ENCODE data around the gene F11. TPM values are rescaled to one million over a fixed set of nuclear protein-coding genes. Genes with fewer than 3 reads are reported as not detected.
A peak's percentile ranks its signal among the peaks of the same experiment; 100 is the strongest.

F11 gene
- total and polyA plus RNA-seq, 2 of the 13 experiments (the other 11 are each of a cell fraction or from before 2014, with no cell fraction given), result 35.1 to 58.0 TPM

DNA sequence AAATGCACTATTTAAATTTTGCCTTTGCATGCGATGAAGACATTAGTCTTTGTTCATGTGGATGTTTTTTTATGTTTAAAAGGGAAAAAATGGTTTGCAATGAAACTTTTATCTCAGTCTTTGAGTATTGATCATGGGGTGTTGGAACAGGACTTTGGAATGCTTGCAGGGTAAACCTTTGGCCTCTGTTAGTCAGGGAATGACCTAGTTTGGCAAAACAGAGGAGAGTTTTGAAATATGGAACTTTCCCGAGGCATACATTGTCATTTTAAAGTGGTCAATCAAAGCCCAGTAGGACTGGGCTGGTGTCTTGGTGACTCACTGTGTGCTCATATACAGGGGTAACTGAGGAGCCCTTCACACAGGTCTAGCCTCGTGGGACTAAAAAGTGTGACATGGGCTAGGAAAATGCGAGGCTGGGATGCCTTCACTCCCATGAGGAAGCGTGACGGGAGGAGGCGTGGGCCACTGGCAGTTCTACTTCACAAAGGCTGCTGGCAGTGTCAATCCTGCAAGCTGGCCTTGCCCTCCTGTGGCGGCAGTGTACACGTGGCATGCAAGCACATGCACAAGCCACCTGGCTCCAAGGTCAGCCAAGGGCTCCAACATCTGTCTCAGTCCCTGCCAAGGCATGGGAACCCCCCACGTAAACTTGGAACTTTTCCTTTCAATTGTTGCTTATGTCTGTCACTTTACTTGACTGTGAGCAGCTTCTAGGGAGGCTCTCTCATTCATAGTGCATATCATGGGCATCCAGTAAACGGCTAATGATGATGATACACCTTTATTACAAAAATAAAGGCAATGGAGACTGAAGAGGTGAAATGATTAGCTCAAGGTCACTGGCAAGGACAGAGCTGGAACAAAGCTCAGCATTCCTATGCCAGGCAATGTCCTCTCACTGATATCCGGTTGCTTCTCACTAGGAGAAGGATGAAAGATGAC is 5.2 kb upstream of the F11 start (continued):
- TF ChIP-seq, protein P1, sequence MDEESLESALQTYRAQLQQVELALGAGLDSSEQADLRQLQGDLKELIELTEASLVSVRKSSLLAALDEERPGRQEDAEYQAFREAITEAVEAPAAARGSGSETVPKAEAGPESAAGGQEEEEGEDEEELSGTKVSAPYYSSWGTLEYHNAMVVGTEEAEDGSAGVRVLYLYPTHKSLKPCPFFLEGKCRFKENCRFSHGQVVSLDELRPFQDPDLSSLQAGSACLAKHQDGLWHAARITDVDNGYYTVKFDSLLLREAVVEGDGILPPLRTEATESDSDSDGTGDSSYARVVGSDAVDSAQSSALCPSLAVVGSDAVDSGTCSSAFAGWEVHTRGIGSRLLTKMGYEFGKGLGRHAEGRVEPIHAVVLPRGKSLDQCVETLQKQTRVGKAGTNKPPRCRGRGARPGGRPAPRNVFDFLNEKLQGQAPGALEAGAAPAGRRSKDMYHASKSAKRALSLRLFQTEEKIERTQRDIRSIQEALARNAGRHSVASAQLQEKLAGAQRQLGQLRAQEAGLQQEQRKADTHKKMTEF (CRISPR knock-in tag; IDR thresholded peaks at IDR 0.05), result peak; percentile 71
- TF ChIP-seq PHF5A (CRISPR knock-in tag; IDR thresholded peaks at IDR 0.05; ENCODE audit: low read depth, unreplicated experiment), result no peak
- TF ChIP-seq ZNF367 (CRISPR knock-in tag; IDR thresholded peaks at IDR 0.05; ENCODE audit: borderline replicate concordance), result no peak
- no peak for TF ChIP-seq CHCHD3 (CRISPR knock-in tag; IDR thresholded peaks at IDR 0.05)
- TF ChIP-seq, protein P2, sequence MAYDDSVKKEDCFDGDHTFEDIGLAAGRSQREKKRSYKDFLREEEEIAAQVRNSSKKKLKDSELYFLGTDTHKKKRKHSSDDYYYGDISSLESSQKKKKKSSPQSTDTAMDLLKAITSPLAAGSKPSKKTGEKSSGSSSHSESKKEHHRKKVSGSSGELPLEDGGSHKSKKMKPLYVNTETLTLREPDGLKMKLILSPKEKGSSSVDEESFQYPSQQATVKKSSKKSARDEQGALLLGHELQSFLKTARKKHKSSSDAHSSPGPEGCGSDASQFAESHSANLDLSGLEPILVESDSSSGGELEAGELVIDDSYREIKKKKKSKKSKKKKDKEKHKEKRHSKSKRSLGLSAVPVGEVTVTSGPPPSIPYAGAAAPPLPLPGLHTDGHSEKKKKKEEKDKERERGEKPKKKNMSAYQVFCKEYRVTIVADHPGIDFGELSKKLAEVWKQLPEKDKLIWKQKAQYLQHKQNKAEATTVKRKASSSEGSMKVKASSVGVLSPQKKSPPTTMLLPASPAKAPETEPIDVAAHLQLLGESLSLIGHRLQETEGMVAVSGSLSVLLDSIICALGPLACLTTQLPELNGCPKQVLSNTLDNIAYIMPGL (CRISPR knock-in tag; IDR thresholded peaks at IDR 0.05; ENCODE audit: borderline replicate concordance in 1 of 2, low read depth in 1 of 2), result peak; percentile 61 to 68; a peak in 3 of 4 replicates
- TF ChIP-seq SKI (IDR thresholded peaks at IDR 0.05; ENCODE audit: partially characterized antibody), result no peak
- TF ChIP-seq RXRA (CRISPR knock-in tag; IDR thresholded peaks at IDR 0.05), result peak; percentile 88
- no peak for TF ChIP-seq ZNF10 (CRISPR knock-in tag; IDR thresholded peaks at IDR 0.05; ENCODE audit: borderline replicate concordance, low read depth)
- peak; percentile 69; the same call in 1 of the 2 replicates for TF ChIP-seq ZSCAN30 (CRISPR knock-in tag; IDR thresholded peaks at IDR 0.05)
- TF ChIP-seq MAZ (IDR thresholded peaks at IDR 0.05; ENCODE audit: borderline replicate concordance, low read depth, low read length), result no peak
- peak; percentile 28; the same call in 1 of the 2 replicates for TF ChIP-seq MAZ (CRISPR knock-in tag; IDR thresholded peaks at IDR 0.05; ENCODE audit: low read depth)
- no peak for TF ChIP-seq FOSL1 (CRISPR knock-in tag; IDR thresholded peaks at IDR 0.05; ENCODE audit: borderline replicate concordance)
- TF ChIP-seq, protein P3, sequence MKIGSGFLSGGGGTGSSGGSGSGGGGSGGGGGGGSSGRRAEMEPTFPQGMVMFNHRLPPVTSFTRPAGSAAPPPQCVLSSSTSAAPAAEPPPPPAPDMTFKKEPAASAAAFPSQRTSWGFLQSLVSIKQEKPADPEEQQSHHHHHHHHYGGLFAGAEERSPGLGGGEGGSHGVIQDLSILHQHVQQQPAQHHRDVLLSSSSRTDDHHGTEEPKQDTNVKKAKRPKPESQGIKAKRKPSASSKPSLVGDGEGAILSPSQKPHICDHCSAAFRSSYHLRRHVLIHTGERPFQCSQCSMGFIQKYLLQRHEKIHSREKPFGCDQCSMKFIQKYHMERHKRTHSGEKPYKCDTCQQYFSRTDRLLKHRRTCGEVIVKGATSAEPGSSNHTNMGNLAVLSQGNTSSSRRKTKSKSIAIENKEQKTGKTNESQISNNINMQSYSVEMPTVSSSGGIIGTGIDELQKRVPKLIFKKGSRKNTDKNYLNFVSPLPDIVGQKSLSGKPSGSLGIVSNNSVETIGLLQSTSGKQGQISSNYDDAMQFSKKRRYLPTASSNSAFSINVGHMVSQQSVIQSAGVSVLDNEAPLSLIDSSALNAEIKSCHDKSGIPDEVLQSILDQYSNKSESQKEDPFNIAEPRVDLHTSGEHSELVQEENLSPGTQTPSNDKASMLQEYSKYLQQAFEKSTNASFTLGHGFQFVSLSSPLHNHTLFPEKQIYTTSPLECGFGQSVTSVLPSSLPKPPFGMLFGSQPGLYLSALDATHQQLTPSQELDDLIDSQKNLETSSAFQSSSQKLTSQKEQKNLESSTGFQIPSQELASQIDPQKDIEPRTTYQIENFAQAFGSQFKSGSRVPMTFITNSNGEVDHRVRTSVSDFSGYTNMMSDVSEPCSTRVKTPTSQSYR (CRISPR knock-in tag; IDR thresholded peaks at IDR 0.05; ENCODE audit: borderline replicate concordance), result peak; percentile 68; the same call in 1 of the 2 replicates
- TF ChIP-seq FOXA1 (IDR thresholded peaks at IDR 0.05), result no peak
- TF ChIP-seq FOXA1 (CRISPR knock-in tag; IDR thresholded peaks at IDR 0.05), result no peak
- TF ChIP-seq, protein P4, sequence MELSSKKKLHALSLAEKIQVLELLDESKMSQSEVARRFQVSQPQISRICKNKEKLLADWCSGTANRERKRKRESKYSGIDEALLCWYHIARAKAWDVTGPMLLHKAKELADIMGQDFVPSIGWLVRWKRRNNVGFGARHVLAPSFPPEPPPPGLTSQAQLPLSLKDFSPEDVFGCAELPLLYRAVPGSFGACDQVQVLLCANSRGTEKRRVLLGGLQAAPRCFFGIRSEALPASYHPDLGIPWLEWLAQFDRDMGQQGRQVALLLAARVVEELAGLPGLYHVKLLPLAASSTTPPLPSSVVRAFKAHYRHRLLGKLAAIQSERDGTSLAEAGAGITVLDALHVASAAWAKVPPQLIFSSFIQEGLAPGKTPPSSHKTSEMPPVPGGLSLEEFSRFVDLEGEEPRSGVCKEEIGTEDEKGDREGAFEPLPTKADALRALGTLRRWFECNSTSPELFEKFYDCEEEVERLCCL (CRISPR knock-in tag; IDR thresholded peaks at IDR 0.05; ENCODE audit: borderline replicate concordance), result no peak; the same call in 1 of the 2 replicates
- no peak for TF ChIP-seq SRSF1 (optimal IDR thresholded peaks at IDR 0.05; ENCODE audit: low read depth, low read length)
- no peak; the same call in 1 of the 2 replicates for TF ChIP-seq KAT8 (CRISPR knock-in tag; IDR thresholded peaks at IDR 0.05)
- TF ChIP-seq, protein P5, sequence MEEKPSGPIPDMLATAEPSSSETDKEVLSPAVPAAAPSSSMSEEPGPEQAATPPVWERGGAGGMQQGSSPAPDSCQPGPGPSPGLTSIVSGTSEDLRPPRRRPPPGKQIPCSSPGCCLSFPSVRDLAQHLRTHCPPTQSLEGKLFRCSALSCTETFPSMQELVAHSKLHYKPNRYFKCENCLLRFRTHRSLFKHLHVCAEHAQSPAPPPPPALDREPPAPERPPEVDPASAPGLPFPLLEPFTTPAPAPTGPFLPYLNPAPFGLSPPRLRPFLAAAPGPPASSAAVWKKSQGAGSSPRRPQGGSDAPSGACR (CRISPR knock-in tag; IDR thresholded peaks at IDR 0.05), result peak; percentile 89
- TF ChIP-seq PAWR (CRISPR knock-in tag; IDR thresholded peaks at IDR 0.05; ENCODE audit: borderline replicate concordance), result no peak

Measured in HepG2 (cell line).